HG02973 (cell line): ENCODE results near the gene GPNMB.

Experiments used
- ATAC-seq: cut with Tn5 transposase; IDR thresholded peaks from one replicate; pipeline ENCODE4 v1.9.1; 2021; ENCODE audit warnings: moderate library complexity; ENCODE audit not compliant: unreplicated experiment

The GPNMB gene

DNA sequence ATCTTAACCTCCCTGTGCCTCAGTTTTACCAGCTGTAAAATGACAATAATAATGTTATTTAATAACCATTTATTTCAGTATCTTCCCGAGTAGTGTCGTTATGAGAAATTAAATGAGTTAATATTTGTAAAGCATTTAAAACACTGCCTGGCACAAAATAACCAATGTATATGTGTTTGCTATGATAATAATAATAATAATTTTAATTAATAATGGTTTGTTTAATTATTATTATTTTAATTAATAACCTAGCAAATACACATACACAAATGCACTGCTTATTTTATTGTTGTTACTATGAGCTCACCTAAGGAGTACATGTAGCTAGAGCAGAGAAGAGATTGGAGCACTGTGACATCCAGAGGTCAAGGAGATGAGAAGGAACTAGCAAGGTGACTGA lies 18.2 kb upstream of the GPNMB start:
- no peak for ATAC-seq

DNA sequence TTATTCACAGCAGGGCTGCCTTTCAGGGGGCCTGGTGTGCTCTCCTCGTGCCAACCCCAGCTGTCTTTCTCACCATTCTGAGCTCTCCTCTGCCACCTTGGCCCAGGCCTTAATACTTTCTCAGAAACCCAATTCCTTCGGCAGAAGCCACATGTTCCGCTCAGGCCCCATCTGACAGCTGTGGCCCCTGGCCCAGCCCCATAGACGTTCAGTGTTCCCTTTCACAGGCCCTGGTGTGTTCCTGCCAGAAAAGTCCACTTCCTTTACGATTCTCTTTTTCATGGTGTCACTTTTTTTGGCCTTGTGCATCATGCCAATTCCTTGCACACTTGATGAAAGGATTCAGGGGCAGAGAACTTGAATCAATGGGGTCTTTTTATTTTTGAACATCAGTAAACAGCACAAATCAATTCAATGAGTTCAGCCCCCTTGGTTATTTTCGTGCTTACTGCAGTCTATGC lies 15.9 kb upstream of the GPNMB start:
- ATAC-seq, result no peak

DNA sequence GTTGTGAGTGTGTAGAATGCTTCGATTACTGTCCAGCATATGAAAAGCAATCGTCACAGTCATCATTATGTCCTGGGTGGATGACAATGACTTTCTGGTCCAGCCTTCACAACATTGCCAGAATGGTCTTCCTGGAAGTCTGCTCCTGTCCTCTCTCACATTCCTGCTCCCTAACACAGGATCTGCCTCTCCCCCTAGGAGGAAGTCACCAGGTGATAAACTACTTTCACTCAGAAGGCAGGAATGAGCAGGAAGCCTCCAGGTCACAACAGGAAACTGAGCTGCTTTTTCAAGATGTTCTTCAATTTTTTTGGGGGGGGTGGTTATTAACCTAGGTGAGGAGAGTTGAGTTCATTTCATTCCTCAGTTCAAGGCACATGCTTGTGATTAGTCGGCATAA lies 13.6 kb upstream of the GPNMB start:
- ATAC-seq, result no peak

- no peak for ATAC-seq
These were observed 11.8 kb upstream of the GPNMB start for GRCh38 chr7:23234569-23235296.

- ATAC-seq, result no peak
These were observed 10.8 kb upstream of the GPNMB start for GRCh38 chr7:23235813-23236221.

DNA sequence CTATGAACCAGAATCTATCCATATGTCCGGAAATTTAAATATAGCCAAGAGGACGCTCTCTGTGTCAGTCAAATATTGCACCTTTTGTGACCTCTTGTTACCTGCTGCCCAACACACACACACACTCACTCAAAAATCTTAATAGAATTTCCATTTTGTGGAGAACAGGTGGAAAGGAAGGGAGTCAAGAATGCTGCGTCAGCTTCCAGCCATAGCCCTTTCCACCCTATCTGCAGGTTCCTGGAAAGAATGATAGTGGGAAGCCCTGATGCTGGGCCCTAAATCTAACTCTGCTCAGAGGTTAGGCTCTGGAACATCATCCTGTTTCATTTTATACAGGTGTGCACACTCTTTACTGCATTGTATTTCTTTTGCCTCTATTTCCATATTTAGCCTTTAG lies 9.6 kb upstream of the GPNMB start:
- ATAC-seq, result no peak

DNA sequence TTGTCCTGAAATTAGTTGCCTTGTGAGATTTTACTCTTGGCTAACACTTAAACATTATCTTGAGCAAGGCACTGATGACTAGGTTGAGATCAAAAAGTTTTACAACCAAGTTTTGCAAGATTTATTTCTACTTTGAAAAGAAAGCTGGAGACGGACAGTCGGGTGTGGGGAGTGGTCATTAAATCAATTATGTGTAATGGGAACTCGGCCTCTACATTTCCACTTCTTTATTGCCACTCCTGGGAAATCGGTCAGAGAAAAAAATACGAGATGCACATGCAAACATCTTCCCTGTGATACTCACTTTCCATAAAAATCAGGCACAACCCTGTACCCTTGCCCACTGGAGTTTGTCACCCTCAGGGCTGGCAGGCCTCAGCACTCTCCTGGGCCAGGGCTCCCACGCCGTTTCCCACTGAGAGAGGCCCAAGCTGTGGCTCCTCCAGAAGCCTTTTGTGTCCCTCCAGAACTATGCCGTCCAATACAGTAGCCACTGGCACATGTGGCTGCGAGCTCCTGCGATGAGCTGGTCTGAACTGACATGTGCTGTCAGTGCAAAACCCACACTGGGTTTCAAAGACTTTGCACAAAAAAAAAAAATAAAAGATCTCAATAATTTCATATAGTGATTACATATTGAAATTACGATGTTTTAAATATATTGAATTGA lies 7.5 kb upstream of the GPNMB start:
- no peak for ATAC-seq

GRCh38 chr7:23239698-23240097 lies 6.9 kb upstream of the GPNMB start:
- no peak for ATAC-seq

- no peak for ATAC-seq
These were observed 4.3 kb upstream of the GPNMB start for GRCh38 chr7:23242321-23242720.

GRCh38 chr7:23242935-23243334 lies 3.6 kb upstream of the GPNMB start:
- ATAC-seq, result no peak

DNA sequence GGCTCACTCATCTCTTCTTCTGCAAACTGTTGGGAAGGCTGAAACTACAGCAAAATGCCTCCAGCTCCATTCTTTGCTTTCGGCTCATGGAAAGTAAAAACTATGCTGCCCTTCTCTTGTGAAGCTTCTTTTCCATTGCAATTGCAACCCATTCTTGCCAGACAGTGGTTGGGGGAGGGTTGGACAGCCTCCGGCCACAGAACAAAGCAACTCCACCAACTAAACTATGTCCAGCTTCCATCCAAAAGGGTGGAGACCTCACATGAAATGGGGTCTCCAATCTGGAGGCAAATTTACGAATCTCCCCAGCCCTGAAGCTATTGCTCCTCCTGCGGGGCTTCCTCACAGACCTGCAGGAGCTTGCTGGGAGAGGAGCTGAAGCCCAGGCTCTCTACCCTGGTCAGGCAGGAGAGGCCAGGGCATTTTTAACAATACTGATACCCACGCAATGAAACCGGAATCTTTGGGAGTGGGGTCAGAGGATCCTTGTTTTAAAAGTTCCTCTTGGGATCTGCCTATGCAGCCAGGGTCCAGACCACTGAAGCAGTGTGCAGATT lies 549 bp downstream of the GPNMB start:
- no peak for ATAC-seq

DNA sequence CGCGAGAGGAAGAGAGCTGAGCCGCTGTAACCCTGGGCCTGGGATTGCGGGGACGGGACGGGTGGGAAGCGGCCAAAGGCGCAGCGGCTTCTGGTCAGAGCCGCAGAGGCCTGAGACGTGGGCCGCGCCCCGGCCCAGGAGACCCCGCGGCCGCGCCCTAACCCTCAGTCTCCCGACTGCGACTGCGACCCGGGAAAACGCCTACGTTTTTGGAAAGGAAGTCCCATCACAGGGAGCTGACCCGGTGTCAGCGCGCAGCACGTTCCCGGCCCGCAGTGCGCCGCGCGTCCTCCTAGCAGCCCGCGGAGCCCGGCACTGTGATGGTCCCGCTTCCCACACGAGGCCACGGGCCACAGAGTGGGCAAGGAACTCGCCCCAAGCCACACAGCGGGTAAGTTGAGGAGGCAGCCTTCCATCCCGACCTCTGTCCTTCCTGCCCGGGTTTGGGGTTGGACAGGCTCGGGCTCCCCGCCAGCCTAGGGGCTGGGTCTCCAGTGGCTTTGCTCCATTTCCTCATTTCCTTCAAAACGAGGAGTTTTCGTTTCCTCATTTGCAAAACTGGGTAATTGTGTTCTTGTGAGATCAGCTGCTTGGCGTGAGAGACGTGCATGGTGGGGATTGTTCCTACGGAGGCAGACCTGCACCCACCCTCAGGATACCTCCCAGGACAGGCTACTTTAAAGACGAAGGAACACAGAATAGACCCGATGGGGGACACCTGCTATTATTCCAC lies 1.2 kb downstream of the GPNMB start:
- ATAC-seq, result no peak

DNA sequence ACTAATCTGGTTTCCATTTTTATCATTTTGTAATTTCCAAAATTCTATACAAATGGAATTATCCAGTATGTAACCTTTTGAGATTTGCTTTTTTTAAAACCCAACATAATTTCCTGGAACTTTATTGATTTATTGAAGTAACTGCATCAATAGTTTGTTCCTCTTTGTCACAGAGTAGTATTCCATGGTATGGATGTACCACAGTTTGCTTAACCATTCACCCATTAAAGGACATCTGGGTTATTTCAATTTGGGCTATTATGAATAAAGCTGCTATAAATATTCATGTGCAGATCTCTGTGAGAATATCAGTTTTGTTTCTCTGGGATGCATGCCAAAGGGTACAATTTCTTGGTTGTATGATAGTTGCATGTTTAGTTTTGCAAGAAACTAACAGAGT lies 2.9 kb downstream of the GPNMB start:
- ATAC-seq, result no peak

- ATAC-seq, result no peak
These were observed 7.6 kb downstream of the GPNMB start for GRCh38 chr7:23254051-23254681.

DNA sequence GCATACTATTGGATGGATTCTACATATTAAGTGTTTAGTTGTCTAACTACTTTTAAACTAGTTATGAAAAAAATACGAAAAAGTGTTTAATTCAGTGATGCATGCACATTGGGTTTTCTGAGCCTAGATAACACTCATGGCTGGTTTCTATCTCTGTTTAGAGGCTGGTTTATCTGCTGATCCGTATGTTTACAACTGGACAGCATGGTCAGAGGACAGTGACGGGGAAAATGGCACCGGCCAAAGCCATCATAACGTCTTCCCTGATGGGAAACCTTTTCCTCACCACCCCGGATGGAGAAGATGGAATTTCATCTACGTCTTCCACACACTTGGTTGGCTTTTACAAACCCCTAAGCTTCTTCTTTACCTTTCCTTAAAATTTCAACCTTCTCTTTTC lies 10.2 kb downstream of the GPNMB start:
- ATAC-seq, result no peak

- ATAC-seq, result no peak
These were observed 13.8 kb downstream of the GPNMB start for GRCh38 chr7:23260371-23260770.

- peak; percentile 87 for ATAC-seq
These were observed 15.4 kb downstream of the GPNMB start for GRCh38 chr7:23261843-23262452.

DNA sequence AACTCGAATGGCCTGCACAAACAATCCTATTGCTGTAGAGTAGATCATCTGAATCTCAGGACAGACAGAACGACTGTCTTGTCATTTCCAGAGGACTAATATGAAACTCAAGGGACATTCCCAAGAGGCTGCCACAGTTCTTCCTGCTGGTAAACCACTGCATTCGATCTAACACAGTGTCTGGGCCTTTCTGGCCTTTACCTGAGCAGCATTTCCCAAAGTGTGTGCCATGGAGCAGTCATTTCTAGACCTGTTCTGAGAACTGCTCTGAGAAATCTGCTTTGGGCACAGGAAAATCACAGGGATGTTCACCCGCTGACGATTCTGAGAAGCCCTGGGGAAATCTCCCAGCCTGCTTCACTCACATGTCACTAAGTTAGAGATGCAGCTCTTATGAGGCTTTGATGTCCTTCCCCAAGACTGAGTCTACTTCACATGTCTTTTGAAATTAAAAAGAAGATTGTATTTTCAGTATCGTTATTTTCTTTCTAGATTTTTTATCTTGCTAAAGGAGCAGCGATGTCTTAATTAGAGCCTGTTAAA lies 18.4 kb downstream of the GPNMB start:
- no peak for ATAC-seq

DNA sequence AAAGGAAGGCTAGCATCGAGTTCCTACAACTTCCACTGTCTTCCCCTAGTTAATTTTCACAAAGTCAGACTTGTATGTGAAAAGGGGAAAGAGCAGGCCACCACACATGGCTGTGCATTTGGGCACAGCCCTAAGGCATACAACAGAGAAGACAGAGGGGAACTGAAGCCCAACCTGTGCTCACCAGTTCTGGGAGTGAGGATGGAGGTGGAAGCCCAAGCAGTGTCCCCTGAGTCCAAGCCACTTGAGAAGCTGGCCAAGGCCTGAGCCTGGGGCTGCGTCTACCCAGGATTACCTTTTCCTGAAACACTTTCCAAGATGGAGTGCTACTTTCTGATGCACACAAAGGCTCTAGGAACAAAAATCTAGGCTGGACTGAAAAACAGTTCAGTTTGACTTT lies 20.3 kb downstream of the GPNMB start:
- no peak for ATAC-seq

DNA sequence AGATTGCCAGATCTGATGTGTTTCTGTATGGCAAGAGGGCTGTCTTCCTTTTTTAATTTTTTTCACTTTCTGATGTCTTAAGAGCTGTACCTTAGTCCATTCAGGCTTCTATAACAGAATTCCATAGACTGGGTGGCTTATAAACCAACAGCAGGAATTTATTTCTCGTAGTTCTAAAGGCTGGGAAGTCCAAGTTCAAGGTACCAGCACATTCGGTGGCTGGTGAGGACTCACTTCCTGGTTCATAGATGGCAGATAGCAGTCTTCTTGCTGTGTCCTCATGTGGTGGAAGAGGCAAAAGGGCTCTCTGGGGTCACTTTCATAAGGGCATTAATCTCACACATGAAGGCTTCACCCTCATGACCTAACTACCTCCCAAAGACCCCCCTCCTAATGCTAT lies 20.8 kb downstream of the GPNMB start:
- ATAC-seq, result no peak

GRCh38 chr7:23268167-23268566 lies 21.6 kb downstream of the GPNMB start:
- no peak for ATAC-seq
